K562 (cell line): Measurements from ENCODE around the gene DLST. TPM values are rescaled to one million over a fixed set of nuclear protein-coding genes. Genes with fewer than 3 reads are reported as not detected.

Experiments used
- BHLHE40 ChIP-seq: IDR thresholded peaks from 2 replicates; pipeline ENCODE4 v1.6.1; 2011; ENCODE audit warnings: low read length, improper control_type of control experiment
- C11orf30 ChIP-seq: fragments of 450-650 bp; IDR thresholded peaks from 2 replicates; pipeline ENCODE4 v1.6.1; 2016; ENCODE audit warnings: low read depth, mild to moderate bottlenecking
- CEBPG ChIP-seq, 3 experiments: fragments of 200-800 bp in 1 of 3; sonication (Bioruptor generic) in 1 of 3; sonication (generic) in 1 of 3; formaldehyde crosslinking in 1 of 3; IDR thresholded peaks in 2 of 3; conservative IDR thresholded peaks in 1 of 3; 2 replicates each; pipeline versions ENCODE4 v1.6.1 to v1.8.0; 2016 to 2022; ENCODE audit warnings: missing compliant biosample characterization in 2 of 3, missing genetic modification characterization in 2 of 3, mild to moderate bottlenecking in 1 of 3, missing genetic modification reagents in 1 of 3
- EP300 ChIP-seq: IDR thresholded peaks from 2 replicates; pipeline ENCODE4 v1.6.1; 2012; ENCODE audit warnings: low read length, improper control_type of control experiment
- FOXP1 ChIP-seq: sonication (generic); formaldehyde crosslinking; IDR thresholded peaks from 2 replicates; pipeline ENCODE4 v1.8.0; 2022; ENCODE audit warnings: mild to moderate bottlenecking, missing genetic modification reagents
- GABPA ChIP-seq: fragments of 200-800 bp; sonication (Bioruptor generic); conservative IDR thresholded peaks from 2 replicates; pipeline ENCODE4 v1.6.1; 2016; ENCODE audit warnings: low read depth, missing genetic modification characterization, missing compliant biosample characterization
- HDAC3 ChIP-seq: fragments of 450-650 bp; IDR thresholded peaks from 2 replicates; pipeline ENCODE4 v1.6.1; 2018; ENCODE audit warnings: borderline replicate concordance, mild to moderate bottlenecking, moderate library complexity; ENCODE audit not compliant: partially characterized antibody
- KLF16 ChIP-seq: IDR thresholded peaks from 2 replicates; pipeline ENCODE4 v1.6.1; 2016; ENCODE audit warnings: antibody characterized with exemption
- LCOR ChIP-seq: sonication (generic); formaldehyde crosslinking; IDR thresholded peaks from 2 replicates; pipeline ENCODE4 v1.8.0; 2022; ENCODE audit warnings: mild to moderate bottlenecking, missing genetic modification reagents
- MAFK ChIP-seq: IDR thresholded peaks from 2 replicates; pipeline ENCODE4 v1.6.1; 2011; ENCODE audit warnings: low read length, improper control_type of control experiment
- MEIS2 ChIP-seq: fragments of 450-650 bp; IDR thresholded peaks from 2 replicates; pipeline ENCODE4 v1.6.1; 2014; ENCODE audit warnings: mild to moderate bottlenecking; ENCODE audit not compliant: partially characterized antibody
- MTA1 ChIP-seq: fragments of 450-650 bp; IDR thresholded peaks from 2 replicates; pipeline ENCODE4 v1.6.1; 2017; ENCODE audit warnings: borderline replicate concordance
- NCOA2 ChIP-seq, 2 experiments: fragments of 450-650 bp; IDR thresholded peaks; 2 replicates each; pipeline ENCODE4 v1.6.1; 2018; ENCODE audit warnings: mild to moderate bottlenecking in 2 of 2, moderate library complexity in 1 of 2; ENCODE audit not compliant: partially characterized antibody in 2 of 2
- NCOR1 ChIP-seq: fragments of 450-650 bp; IDR thresholded peaks from 2 replicates; pipeline ENCODE4 v1.6.1; 2016; ENCODE audit warnings: mild to moderate bottlenecking, moderate library complexity
- NEUROD1 ChIP-seq: fragments of 150-350 bp; IDR thresholded peaks from 2 replicates; pipeline ENCODE4 v1.6.1; 2014; ENCODE audit warnings: borderline replicate concordance, low read length, low read depth; ENCODE audit not compliant: partially characterized antibody
- NR1H2 ChIP-seq: sonication (generic); formaldehyde crosslinking; IDR thresholded peaks from 2 replicates; pipeline ENCODE4 v1.4.0; 2020; ENCODE audit warnings: mild to moderate bottlenecking, missing genetic modification reagents
- PCBP2 ChIP-seq: fragments of 200-400 bp; formaldehyde crosslinking; IDR thresholded peaks from 2 replicates; pipeline ENCODE4 v1.6.1; 2018; ENCODE audit warnings: low read length, low read depth, mild to moderate bottlenecking, moderate library complexity; ENCODE audit not compliant: poor library complexity, severe bottlenecking
- TEAD1 ChIP-seq, 2 experiments: fragments of 450-650 bp in 1 of 2; sonication (generic) in 1 of 2; formaldehyde crosslinking; IDR thresholded peaks; 2 replicates each; pipeline versions ENCODE4 v1.4.0 to v1.8.0; 2020 to 2022; ENCODE audit warnings: mild to moderate bottlenecking in 2 of 2, missing genetic modification reagents in 1 of 2
- TEAD4 ChIP-seq, 2 experiments: sonication (generic) in 1 of 2; formaldehyde crosslinking in 1 of 2; IDR thresholded peaks; 2 replicates each; pipeline versions ENCODE4 v1.6.1 to v1.8.0; 2012 to 2022; ENCODE audit warnings: borderline replicate concordance in 1 of 2, inconsistent platforms in 1 of 2, low read length in 1 of 2, mild to moderate bottlenecking in 1 of 2, missing genetic modification reagents in 1 of 2
- ZNF23 ChIP-seq: fragments of 250-450 bp; sonication (Bioruptor Pico); IDR thresholded peaks from 2 replicates; pipeline ENCODE4 v1.4.0; 2020; ENCODE audit warnings: mild to moderate bottlenecking
- ZNF274 ChIP-seq: IDR thresholded peaks from 2 replicates; pipeline ENCODE4 v1.6.1; 2011; ENCODE audit warnings: low read depth, mild to moderate bottlenecking, low read length, moderate library complexity, borderline replicate concordance
- ZNF644 ChIP-seq: fragments of 200-800 bp; sonication (Bioruptor generic); IDR thresholded peaks from 2 replicates; pipeline ENCODE4 v1.6.1; 2016; ENCODE audit warnings: low read depth, missing genetic modification characterization, missing compliant biosample characterization
- ZNF79 ChIP-seq: fragments of 250-450 bp; sonication (Bioruptor Pico); IDR thresholded peaks from 2 replicates; pipeline ENCODE4 v1.4.0; 2020; ENCODE audit warnings: low read depth, mild to moderate bottlenecking, moderate library complexity
- polyA plus RNA-seq, 8 experiments: library from polyadenylated mRNA; depleted of rRNA in 4 of 8; stranded (reverse) in 5 of 8; unstranded in 3 of 8; fragments of >200 nt; fragmentation: Nextera tagmentation in 2 of 8; fragmentation: Illumina TruSeq in 1 of 8; extraction: Ambion mirVana in 2 of 8; extraction: Trizol in 1 of 8; gene quantifications; 2 replicates each; pipeline versions ENCODE4 v1.2.1 to v1.2.3, GENCODE V29; 2011 to 2014; ENCODE audit warnings: inconsistent platforms in 1 of 8, missing spikeins in 1 of 8
- total RNA-seq, 7 experiments: library from RNA; depleted of rRNA in 6 of 7; stranded (reverse); fragments of >200 nt in 6 of 7; fragmentation: Illumina TruSeq in 2 of 7; extraction: Trizol in 2 of 7; gene quantifications; 2 replicates each; pipeline versions ENCODE4 v1.2.1 to v1.2.3, GENCODE V29; 2011 to 2021; ENCODE audit warnings: low replicate concordance in 1 of 7
- TF ChIP-seq, protein P1 (sequence below), 2 experiments: fragments of 450-650 bp in 1 of 2; sonication (generic) in 1 of 2; formaldehyde crosslinking in 1 of 2; IDR thresholded peaks in 1 of 2; conservative IDR thresholded peaks in 1 of 2; 2 replicates each; pipeline versions ENCODE4 v1.6.1 to v1.8.1; 2016 to 2023; ENCODE audit warnings: mild to moderate bottlenecking in 2 of 2, moderate library complexity in 2 of 2, inconsistent platforms in 1 of 2, missing genetic modification reagents in 1 of 2
- TF ChIP-seq, protein P2 (sequence below): sonication (generic); formaldehyde crosslinking; IDR thresholded peaks from 2 replicates; pipeline ENCODE4 v1.8.1; 2022; ENCODE audit warnings: missing genetic modification reagents

The DLST gene
- total and polyA plus RNA-seq, 9 of the 15 experiments (the other 6 are each of a cell fraction or from before 2014, with no cell fraction given): 3.0 to 73.7 (median 45.4) TPM

DNA sequence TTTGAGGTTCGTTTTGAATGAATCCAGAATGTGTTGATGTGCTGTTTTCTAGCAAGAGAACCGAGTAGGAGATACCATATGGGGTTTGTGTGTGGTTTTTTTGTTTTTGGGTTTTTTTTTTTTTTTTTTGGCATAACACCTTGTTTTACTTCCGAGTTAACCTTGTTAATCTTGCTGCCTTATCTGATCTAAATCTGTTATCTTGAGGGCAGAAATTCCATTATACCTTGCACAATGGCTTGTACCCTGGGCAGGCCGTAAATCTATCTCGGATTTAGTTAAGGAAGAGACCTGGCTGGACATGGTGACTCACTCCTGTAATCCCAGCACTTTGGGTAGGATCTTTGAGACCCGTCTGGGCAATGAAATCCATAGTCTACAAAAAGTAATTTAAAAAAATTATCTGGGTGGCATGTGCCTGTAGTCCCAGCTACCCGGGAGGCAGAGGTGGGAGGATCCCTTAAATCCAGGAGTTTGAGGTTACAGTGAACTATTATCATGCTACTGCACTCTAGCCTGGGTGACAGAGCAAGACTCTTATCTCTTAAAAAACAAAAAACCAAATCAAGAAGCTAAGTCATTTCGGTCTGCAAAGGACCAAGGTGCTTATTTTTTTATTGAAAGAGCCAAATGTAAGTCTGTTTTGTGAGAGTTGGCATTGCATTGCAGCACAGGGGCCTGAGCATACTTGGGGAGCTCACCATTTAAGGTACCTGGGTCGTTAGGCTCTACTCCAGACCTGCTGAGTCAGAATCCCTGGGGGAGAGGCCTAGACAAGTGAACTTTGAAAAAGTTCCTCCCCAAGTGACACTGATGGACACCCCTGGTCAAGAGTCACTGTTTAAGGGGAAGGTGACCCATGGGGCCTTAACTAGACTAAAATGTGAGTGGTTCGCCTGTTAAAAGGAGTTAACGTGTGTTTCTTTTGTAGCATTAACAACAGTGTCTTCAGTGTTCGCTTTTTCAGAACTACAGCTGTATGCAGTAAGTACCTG lies 6.7 kb downstream of the DLST start (continued):
- TF ChIP-seq KLF16 (peak; percentile 73), LCOR (CRISPR knock-in tag) (0 out of 2 replicates have a peak, but pooled peaks have one; percentile 19), TEAD1 (CRISPR knock-in tag; IDR thresholded peaks at IDR 0.05) (no peak), NCOA2 (IDR thresholded peaks at IDR 0.05; ENCODE audit: partially characterized antibody in 2 of 2) (peak in 1 of 2 experiments; percentile 40), EP300 (peak; percentile 77), BHLHE40 (peak; percentile 82), HDAC3 (peak; percentile 67), GABPA (tag) (peak; percentile 51; the same call in 1 of the 2 replicates), MEIS2 (peak; percentile 86), NEUROD1 (peak; percentile 44), FOXP1 (no peak), NR1H2 (CRISPR knock-in tag) (no peak), NCOR1 (peak; percentile 86), MTA1 (0 out of 2 replicates have a peak, but pooled peaks have one; percentile 51), ZNF274 (no peak), C11orf30 (peak; percentile 84), PCBP2 (no peak), TEAD4 (IDR thresholded peaks at IDR 0.05; ENCODE audit: low read length) (peak; percentile 83), TEAD4 (CRISPR knock-in tag; IDR thresholded peaks at IDR 0.05; ENCODE audit: borderline replicate concordance) (no peak), ZNF23 (CRISPR knock-in tag) (no peak), ZNF644 (tag) (no peak; the same call in 1 of the 2 replicates), MAFK (peak; percentile 55; the same call in 1 of the 2 replicates), CEBPG (CRISPR knock-in tag; IDR thresholded peaks at IDR 0.05) (no peak), CEBPG (tag; conservative IDR thresholded peaks at IDR 0.05 in 1 of 2, IDR thresholded peaks at IDR 0.05 in 1 of 2) (peak in 1 of 2 experiments; percentile 37; a peak in 1 of 4 replicates), ZNF79 (CRISPR knock-in tag) (no peak)
- TF ChIP-seq, protein P1, sequence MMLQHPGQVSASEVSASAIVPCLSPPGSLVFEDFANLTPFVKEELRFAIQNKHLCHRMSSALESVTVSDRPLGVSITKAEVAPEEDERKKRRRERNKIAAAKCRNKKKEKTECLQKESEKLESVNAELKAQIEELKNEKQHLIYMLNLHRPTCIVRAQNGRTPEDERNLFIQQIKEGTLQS (IDR thresholded peaks at IDR 0.05): peak; percentile 74
- TF ChIP-seq, protein P1 (CRISPR knock-in tag; conservative IDR thresholded peaks at IDR 0.05): no peak
- TF ChIP-seq, protein P2, sequence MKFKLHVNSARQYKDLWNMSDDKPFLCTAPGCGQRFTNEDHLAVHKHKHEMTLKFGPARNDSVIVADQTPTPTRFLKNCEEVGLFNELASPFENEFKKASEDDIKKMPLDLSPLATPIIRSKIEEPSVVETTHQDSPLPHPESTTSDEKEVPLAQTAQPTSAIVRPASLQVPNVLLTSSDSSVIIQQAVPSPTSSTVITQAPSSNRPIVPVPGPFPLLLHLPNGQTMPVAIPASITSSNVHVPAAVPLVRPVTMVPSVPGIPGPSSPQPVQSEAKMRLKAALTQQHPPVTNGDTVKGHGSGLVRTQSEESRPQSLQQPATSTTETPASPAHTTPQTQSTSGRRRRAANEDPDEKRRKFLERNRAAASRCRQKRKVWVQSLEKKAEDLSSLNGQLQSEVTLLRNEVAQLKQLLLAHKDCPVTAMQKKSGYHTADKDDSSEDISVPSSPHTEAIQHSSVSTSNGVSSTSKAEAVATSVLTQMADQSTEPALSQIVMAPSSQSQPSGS (CRISPR knock-in tag): no peak
